Muscle layer of duodenum (tissue), 2 donors: Measurements from ENCODE around the gene OR51D1.

Experiments used
- H3K27ac ChIP-seq: one replicate; pipeline ENCODE4 v1.7.0; 2013; ENCODE audit warnings: mild to moderate bottlenecking, low read length
- H3K27me3 ChIP-seq: one replicate; pipeline ENCODE4 v1.7.0; 2013; ENCODE audit warnings: low read depth, mild to moderate bottlenecking, control low read depth, low read length
- H3K36me3 ChIP-seq, 2 donors: one replicate each; pipeline ENCODE4 v1.7.0; 2013; ENCODE audit warnings: low read length in 2 of 2, control low read depth in 1 of 2, mild to moderate bottlenecking in 1 of 2; ENCODE audit not compliant: insufficient read depth in 2 of 2, control insufficient read depth in 1 of 2
- H3K4me1 ChIP-seq, 2 donors: one replicate each; pipeline ENCODE4 v1.7.0; 2013; ENCODE audit warnings: low read length in 2 of 2, mild to moderate bottlenecking in 2 of 2, control low read depth in 1 of 2, moderate library complexity in 1 of 2; ENCODE audit not compliant: insufficient read depth in 2 of 2, control insufficient read depth in 1 of 2
- H3K4me3 ChIP-seq, 2 donors: one replicate each; pipeline ENCODE4 v1.7.0; 2013; ENCODE audit warnings: low read length in 2 of 2, low read depth in 1 of 2, mild to moderate bottlenecking in 1 of 2
- H3K9me3 ChIP-seq, 2 donors: one replicate each; pipeline ENCODE4 v1.7.0; 2013; ENCODE audit warnings: low read length in 2 of 2, control low read depth in 1 of 2, mild to moderate bottlenecking in 1 of 2; ENCODE audit not compliant: control insufficient read depth in 1 of 2
- donor health status: healthy.

The OR51D1 gene

DNA sequence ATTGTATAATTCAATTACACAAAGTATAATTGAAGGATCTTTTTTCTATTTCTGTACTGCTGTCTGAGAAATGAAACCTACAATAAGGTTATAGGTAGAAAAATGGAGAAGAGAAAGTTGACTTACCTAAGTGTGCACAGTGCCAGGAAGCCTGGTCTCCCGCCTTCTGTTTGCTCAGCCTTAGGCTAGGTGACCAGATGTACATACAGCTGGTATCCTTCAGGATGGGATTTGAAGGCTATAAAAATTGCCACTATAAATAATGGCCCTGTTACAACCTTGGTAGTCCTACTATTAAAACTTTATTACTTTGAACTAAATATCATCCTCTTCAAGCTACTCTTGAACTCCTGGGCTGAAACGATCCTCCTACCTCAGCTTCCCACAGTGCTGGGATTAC is 40.7 kb downstream of the OR51D1 start:
- H3K27ac ChIP-seq: no peak overlapping the region
- H3K4me1 ChIP-seq: no peaks in the 10 kb centered on the region
- H3K4me3 ChIP-seq: no peak overlapping the region
- no peaks in the 10 kb centered on the region for H3K36me3 ChIP-seq
- H3K27me3 ChIP-seq: no peaks in the 10 kb centered on the region
- no peaks in the 10 kb centered on the region for H3K9me3 ChIP-seq

DNA sequence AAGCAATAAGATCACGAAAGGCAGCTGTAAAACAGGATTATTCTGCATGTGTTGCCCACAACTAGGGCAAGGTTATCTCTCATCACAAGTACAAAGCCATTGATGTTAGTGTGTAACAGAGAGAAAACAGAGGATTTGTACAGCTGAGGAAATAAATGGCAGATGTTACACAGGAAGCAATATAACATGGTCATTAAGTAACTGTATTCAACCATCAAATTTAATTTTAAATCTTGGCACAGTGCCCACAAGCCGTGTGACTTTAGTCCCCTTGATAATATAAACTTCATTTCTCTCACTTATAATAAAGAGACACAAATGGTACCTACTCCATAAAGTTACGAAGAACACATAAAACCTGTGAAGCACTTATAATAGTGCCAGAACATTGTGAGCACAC is 43.1 kb downstream of the OR51D1 start:
- Histone ChIP-seq H3K9me3 (no peaks in the 10 kb centered on the region), H3K4me1 (no peaks in the 10 kb centered on the region), H3K27me3 (no peaks in the 10 kb centered on the region), H3K36me3 (no peaks in the 10 kb centered on the region), H3K27ac (no peak overlapping the region), H3K4me3 (no peak overlapping the region)

DNA sequence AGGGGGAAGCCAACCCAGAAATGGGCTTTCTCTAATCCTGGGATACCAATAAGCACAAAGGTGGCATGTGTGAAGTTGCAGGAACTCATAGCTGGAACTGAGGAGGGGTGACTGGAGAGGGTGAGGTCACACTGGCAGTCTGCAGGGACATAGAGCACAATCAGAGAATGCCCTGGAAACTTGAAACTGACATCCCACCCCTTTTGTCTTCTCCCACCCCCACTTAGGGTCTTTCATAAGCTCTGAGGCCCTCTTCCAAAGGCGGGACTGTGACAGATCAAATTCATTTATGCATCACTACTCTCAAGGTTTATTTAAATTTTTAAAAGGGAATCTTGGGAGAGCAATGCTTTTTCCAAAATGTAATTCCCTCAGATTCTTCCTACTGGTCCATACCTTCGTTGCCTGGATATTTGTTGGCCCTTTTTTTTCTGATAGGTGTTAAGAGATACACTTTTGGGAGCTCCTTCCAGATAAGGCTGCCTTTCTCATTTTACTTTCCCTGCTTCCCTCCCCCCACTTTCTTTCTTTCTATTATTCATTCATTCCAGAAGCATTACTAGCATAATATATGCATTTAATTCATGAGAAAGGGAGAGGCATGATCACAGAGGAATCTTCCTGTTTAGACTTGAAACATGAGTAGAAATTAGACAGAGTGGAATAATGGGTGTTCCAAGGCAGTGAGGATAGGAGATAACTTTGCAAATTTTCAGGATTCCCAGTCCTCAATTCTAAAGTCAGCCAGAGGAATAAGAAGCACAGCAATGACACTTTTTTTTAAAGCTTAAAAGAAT is 45.5 kb downstream of the OR51D1 start:
- H3K4me1 ChIP-seq: no peaks in the 10 kb centered on the region
- no peak overlapping the region for H3K27ac ChIP-seq
- no peaks in the 10 kb centered on the region for H3K9me3 ChIP-seq
- H3K27me3 ChIP-seq: no peaks in the 10 kb centered on the region
- H3K36me3 ChIP-seq: no peaks in the 10 kb centered on the region
- H3K4me3 ChIP-seq: no peak overlapping the region

DNA sequence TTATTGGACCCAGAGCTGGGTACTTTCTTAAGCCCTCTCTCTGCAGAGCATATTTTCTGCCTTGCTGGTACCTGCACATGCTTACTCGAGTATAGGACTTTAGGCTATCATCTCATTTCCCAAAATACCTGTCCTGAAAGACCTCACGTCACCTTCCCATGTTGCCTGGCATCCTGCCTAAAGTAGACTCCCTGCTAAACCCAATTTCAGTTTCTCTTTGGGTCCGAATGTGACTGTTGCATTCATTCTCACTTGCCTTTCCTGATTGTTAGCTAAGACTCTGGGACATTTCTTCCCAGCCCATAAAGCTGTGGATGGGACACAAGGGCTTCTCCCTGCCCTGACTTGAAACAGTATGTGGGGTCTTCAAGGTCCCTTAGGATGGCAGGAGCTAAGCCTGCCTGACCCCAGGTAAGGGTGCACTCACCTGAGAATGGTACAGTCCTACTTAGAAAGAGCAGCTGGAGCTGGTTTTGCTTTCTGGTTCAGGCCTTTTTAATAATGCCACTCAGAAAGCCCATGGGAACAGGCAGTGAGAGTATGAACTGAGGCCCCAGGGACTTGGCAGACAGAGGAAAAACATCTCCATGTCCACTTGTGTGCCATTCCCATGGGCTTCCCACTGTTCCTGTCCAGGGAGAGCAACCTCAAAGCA is 47.5 kb downstream of the OR51D1 start:
- Histone ChIP-seq H3K27me3 (no peaks in the 10 kb centered on the region), H3K9me3 (no peaks in the 10 kb centered on the region), H3K4me1 (no peaks in the 10 kb centered on the region), H3K4me3 (no peak overlapping the region), H3K36me3 (no peaks in the 10 kb centered on the region), H3K27ac (no peak overlapping the region)
